ENCODE measurements around the gene ADRA2C.

GRCh38 chr4:3773552-3774001 lies 7.4 kb downstream of the ADRA2C start:
- TF ChIP-seq POLR2A (IDR thresholded peaks at IDR 0.05) (no peak), CTCF (IDR thresholded peaks at IDR 0.05) (no peak), POLR2AphosphoS5 (IDR thresholded peaks at IDR 0.05) (no peak), EP300 (IDR thresholded peaks at IDR 0.05; ENCODE audit: low read depth) (no peak)
